ENCODE data around the gene ANKS1B.

ANKS1B gene

GRCh38 chr12:99771659-99772058 lies 213.1 kb downstream of the ANKS1B start:
- no peak for DNase-seq
- Histone ChIP-seq H3K9me3 (no peaks in the 10 kb centered on the region), H3K27ac (no peak overlapping the region), H3K4me3 (no peak overlapping the region), H3K4me1 (peaks cover 0 to 22% (median 6%) of the 10 kb centered on the region in 4 donors), H3K27me3 (no peaks in the 10 kb centered on the region), H3K36me3 (no peaks in the 10 kb centered on the region)
- TF ChIP-seq CTCF (IDR thresholded peaks at IDR 0.05) = no peak
- intact Hi-C loops (cut with DNase I; ENCODE audit: low total_unique reads) = no loop called here

GRCh38 chr12:99769396-99769980 lies 215.2 kb downstream of the ANKS1B start:
- Histone ChIP-seq H3K9me3 (no peaks in the 10 kb centered on the region), H3K27ac (no peak overlapping the region), H3K27me3 (no peaks in the 10 kb centered on the region), H3K4me3 (no peak overlapping the region), H3K4me1 (peaks cover 0 to 43% (median 17%) of the 10 kb centered on the region in 4 donors), H3K36me3 (no peaks in the 10 kb centered on the region)
- no peak for DNase-seq
- intact Hi-C loops (cut with DNase I; ENCODE audit: low total_unique reads) = loop anchor here (10.0 kb wide), 1 partner anchor 725 kb away; no protein-coding TSS in a partner anchor
- TF ChIP-seq CTCF (IDR thresholded peaks at IDR 0.05) = no peak

GRCh38 chr12:99768758-99769157 lies 216.0 kb downstream of the ANKS1B start:
- TF ChIP-seq CTCF (IDR thresholded peaks at IDR 0.05) = no peak
- no peak overlapping the region for H3K4me3 ChIP-seq
- DNase-seq = no peak
- intact Hi-C loops (cut with DNase I; ENCODE audit: low total_unique reads) = loop anchor here (10.0 kb wide), 1 partner anchor 724 kb away; no protein-coding TSS in a partner anchor
- peaks cover 0 to 43% (median 17%) of the 10 kb centered on the region in 4 donors for H3K4me1 ChIP-seq
- H3K27me3 ChIP-seq = no peaks in the 10 kb centered on the region
- H3K27ac ChIP-seq = no peak overlapping the region
- H3K36me3 ChIP-seq = no peaks in the 10 kb centered on the region
- H3K9me3 ChIP-seq = no peaks in the 10 kb centered on the region

DNA sequence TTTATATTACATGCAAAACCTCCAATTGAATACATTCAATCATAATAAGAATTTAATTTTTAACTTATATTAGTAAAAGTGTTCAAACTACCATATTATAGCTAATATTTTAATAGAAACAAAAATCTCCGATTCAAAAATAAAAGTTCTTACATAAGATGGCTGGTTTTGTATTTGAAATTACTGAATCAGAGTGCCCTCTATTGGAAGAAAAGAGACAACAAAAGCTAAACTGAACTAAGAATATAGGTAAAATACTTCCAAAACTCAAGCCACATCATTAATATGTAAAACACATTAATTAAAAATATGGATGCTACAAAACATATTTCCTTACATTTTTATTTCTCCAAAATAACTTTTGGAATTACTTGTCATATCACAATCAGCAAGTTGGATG lies 216.9 kb downstream of the ANKS1B start:
- Histone ChIP-seq H3K9me3 (no peaks in the 10 kb centered on the region), H3K36me3 (no peaks in the 10 kb centered on the region), H3K27ac (no peak overlapping the region), H3K27me3 (no peaks in the 10 kb centered on the region), H3K4me1 (peaks cover 0 to 43% (median 17%) of the 10 kb centered on the region in 4 donors), H3K4me3 (peak overlapping the region; percentile 25 to 31)
- DNase-seq = no peak
- peak; percentile 43 to 61 for TF ChIP-seq CTCF (IDR thresholded peaks at IDR 0.05)
- intact Hi-C loops (cut with DNase I; ENCODE audit: low total_unique reads) = loop anchor here (10.0 kb wide), 1 partner anchor 723 kb away; no protein-coding TSS in a partner anchor

- H3K27me3 ChIP-seq = no peaks in the 10 kb centered on the region
- H3K4me1 ChIP-seq = peaks cover 0 to 41% (median 10%) of the 10 kb centered on the region in 4 donors
- intact Hi-C loops (cut with DNase I; ENCODE audit: low total_unique reads) = loop anchor here (10.0 kb wide), 1 partner anchor 722 kb away; no protein-coding TSS in a partner anchor
- H3K27ac ChIP-seq = peak overlapping the region in 1 of 2 donors; percentile 60
- H3K9me3 ChIP-seq = no peaks in the 10 kb centered on the region
- no peaks in the 10 kb centered on the region for H3K36me3 ChIP-seq
- no peak for DNase-seq
- no peak overlapping the region for H3K4me3 ChIP-seq
- TF ChIP-seq CTCF (IDR thresholded peaks at IDR 0.05) = no peak
Observed at GRCh38 chr12:99766408-99766807, 218.3 kb downstream of the ANKS1B start.
